GM12874 (cell line): ENCODE data around the gene PCYOX1L.

Experiments
- TF ChIP-seq, protein P1 (sequence below): IDR thresholded peaks from 2 replicates; pipeline ENCODE4 v1.5.1; 2011; ENCODE audit warnings: low read depth, mild to moderate bottlenecking, control low read depth, low read length, moderate library complexity; ENCODE audit not compliant: insufficient read depth

PCYOX1L gene

DNA sequence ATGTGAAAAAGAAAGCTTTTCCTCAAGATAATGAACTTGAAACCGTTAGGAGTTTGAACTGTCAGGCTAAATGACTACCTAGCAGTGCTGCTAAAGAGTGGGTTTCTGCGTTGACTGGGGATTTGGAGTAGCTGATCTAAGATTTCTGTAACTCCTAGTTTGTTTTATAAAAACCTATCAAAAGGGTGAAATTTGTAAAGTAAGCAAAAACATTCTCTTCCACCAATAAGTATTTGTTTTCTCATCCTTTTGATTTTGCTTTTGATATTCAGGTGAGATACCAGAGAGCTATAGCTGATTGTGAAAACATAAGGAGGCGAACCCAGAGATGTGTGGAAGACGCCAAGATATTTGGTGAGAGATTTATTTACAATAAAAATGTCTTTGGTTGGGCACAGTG lies 8.5 kb upstream of the PCYOX1L start:
- TF ChIP-seq, protein P1, sequence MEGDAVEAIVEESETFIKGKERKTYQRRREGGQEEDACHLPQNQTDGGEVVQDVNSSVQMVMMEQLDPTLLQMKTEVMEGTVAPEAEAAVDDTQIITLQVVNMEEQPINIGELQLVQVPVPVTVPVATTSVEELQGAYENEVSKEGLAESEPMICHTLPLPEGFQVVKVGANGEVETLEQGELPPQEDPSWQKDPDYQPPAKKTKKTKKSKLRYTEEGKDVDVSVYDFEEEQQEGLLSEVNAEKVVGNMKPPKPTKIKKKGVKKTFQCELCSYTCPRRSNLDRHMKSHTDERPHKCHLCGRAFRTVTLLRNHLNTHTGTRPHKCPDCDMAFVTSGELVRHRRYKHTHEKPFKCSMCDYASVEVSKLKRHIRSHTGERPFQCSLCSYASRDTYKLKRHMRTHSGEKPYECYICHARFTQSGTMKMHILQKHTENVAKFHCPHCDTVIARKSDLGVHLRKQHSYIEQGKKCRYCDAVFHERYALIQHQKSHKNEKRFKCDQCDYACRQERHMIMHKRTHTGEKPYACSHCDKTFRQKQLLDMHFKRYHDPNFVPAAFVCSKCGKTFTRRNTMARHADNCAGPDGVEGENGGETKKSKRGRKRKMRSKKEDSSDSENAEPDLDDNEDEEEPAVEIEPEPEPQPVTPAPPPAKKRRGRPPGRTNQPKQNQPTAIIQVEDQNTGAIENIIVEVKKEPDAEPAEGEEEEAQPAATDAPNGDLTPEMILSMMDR: no peak

DNA sequence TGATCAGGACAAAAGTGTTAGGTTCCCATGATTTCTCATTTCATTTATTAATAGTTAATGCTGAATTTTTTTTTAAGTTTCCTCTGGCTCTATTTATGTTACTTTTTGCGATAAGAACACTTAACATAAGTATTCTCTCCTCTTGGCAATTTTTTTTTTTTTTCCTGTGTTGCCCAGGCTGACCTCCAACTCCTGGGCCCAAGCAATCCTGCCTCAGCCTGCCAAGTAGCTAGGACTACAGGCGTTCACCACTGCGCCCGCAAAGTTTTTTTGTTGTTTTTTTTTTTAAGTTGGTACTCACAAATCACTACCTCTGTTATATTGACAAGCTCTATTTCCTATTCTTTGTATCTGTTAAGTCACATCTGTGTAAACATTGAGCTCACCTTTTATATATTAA lies 5.7 kb upstream of the PCYOX1L start:
- TF ChIP-seq, protein P1: no peak

DNA sequence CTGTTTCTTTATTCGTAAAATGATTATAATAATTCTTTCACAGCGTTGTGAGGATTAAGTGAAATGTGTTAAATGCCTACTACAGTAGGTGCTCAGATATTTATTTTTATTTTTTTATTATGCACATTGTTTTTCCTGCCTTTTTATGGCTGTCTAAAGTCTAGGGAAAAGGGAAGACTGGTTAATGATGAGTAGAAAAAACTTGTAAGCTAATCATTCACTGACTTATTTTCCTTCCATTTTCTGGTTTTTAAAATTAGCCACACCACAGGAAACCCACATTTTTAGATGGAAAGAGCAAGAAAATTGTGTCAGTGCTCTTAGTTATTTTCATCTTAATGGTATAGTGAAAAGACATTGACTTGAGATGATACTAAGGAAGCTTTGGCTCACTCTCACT lies 3.9 kb upstream of the PCYOX1L start:
- TF ChIP-seq, protein P1: no peak

DNA sequence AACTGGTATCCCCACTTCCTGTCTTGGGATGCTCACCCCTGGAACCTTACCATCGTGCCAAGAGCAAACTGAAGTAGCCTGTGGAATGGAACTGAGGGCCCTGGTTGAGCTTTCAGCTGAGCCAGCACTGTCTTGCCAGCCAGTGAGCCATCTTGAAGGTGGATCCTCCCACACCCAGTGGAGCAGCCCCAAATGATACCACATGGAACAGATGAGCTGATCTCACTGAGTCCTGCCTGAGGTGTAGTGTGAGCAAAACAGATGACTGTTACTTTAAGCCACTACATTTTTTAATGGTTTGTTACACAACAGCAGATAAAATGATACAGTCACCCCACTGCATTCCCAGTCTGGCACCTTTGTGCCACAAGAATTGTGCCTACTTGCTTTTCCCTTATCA lies 2.2 kb upstream of the PCYOX1L start:
- TF ChIP-seq, protein P1: no peak

DNA sequence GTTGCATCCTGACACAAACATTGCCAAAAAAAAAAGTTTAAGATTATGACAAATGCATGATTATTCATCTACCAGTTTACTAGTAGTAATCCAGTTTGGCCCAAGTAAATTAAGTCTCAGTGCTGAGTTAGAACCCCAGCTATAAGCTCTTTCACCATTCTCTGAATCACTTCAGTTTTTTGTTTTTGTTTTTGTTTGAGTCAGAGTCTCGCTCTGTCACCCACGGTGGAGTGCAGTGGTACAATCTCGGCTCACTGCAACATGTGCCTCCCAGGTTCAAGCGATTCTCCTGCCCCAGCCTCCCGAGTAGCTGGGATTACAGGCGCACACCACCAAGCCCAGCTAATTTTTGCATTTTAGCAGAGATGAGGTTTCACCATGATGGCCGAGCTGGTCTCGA lies 1.5 kb upstream of the PCYOX1L start:
- TF ChIP-seq, protein P1: no peak

DNA sequence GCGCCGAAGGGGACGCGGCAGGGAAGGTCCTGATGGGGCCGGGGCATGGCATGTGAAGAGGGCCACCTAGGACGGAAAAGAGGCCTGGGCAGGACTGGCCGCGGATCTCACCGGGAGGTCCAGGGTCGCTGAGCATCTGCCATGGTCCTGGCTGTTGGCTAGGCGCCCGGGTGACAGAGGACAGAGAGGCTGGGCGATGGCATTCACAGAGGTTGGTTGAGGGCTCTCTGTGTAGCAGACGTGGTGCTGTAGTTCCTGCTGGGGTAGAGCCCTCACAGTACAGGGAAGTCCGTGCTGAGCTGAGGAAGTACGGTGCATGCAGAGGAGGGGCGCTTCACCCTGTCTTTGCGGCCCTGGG lies 427 bp downstream of the PCYOX1L start:
- TF ChIP-seq, protein P1: no peak

DNA sequence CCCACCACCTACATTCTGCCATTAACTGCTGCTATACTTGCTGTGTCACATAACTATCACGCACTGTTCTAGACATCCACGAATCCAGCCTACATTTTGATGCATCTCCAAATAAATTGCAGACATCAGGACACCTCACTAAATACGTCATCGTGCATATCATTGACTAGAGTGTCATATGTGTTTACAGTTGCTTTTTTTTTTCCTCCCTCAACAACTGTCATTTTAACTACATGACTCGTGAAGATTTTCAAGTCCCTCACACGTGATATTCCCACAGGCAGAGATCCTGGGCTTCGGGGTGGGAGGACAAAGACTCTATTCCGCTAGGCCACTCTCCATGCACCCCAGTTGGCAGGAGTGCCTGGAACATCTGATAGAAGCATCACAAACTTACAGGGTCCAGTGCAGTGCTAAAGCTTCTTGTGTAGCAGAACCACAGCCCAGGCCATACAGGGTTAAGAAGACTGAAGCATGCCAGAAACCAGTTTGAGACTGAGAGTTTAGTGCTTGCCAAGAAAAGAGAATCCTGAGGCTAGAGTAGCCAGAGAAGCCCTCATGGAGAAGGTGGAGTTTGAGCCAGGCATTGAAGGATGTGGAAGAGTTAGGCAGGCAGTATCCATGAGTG lies 1.1 kb downstream of the PCYOX1L start:
- TF ChIP-seq, protein P1: no peak
